Right lobe of liver (tissue), 6 donors: Measurements from ENCODE around the gene EIF4G3. TPM values are rescaled to one million over a fixed set of nuclear protein-coding genes. Genes with fewer than 3 reads are reported as not detected.

ENCODE experiments used
- ATAC-seq, 4 donors: fragments of 200-7000 bp; cut with Tn5 transposase; one replicate each; pipeline ENCODE4 v1.9.1; 2020; ENCODE audit warnings: mild to moderate bottlenecking in 4 of 4, moderate library complexity in 4 of 4
- DNase-seq, 3 donors: peaks; one replicate each; pipeline ENCODE4 v3.0.0-alpha.2; 2020
- H3K27ac ChIP-seq, 3 donors: fragments of 200-600 bp; one replicate each; pipeline ENCODE4 v1.8.0; 2022
- H3K27me3 ChIP-seq, 2 donors: fragments of 200-600 bp; one replicate each; pipeline ENCODE4 v1.8.0; 2022
- H3K36me3 ChIP-seq, 4 donors: fragments of 200-600 bp; sonication (generic) in 1 of 4; one replicate each; pipeline versions ENCODE4 v1.5.1 to v1.8.0; 2017 to 2022; ENCODE audit warnings: control low read depth in 1 of 4
- H3K4me1 ChIP-seq, 4 donors: fragments of 200-600 bp; sonication (generic) in 1 of 4; one replicate each; pipeline versions ENCODE4 v1.5.1 to v1.8.0; 2017 to 2022; ENCODE audit warnings: control low read depth in 1 of 4
- H3K4me3 ChIP-seq, 3 donors: fragments of 200-600 bp; one replicate each; pipeline ENCODE4 v1.8.0; 2022
- H3K9me3 ChIP-seq, 4 donors: fragments of 200-600 bp; sonication (generic) in 1 of 4; one replicate each; pipeline versions ENCODE4 v1.5.1 to v1.8.0; 2017 to 2022; ENCODE audit warnings: control low read depth in 1 of 4
- CTCF ChIP-seq, 4 donors: fragments of 200-600 bp in 3 of 4; fragments of 450-650 bp in 1 of 4; IDR thresholded peaks; one replicate each; pipeline versions ENCODE4 v1.5.1 to v1.8.0; 2016 to 2022; ENCODE audit warnings: antibody characterized with exemption in 4 of 4, mild to moderate bottlenecking in 2 of 4
- POLR2A ChIP-seq: fragments of 450-650 bp; IDR thresholded peaks from one replicate; pipeline ENCODE4 v1.6.1; 2017; ENCODE audit warnings: antibody characterized with exemption, mild to moderate bottlenecking
- WGBS: methylation state at CpG from one replicate; pipeline ENCODE4 v1.1.6; 2018; ENCODE audit warnings: low coverage, low lambda C conversion rate; ENCODE audit not compliant: insufficient coverage; ENCODE audit errors: missing lambda C conversion rate; 5-methylcytosine and 5-hydroxymethylcytosine counted together
- intact Hi-C, 2 donors: fragments of 100-400 bp; cut with DNase I; formaldehyde crosslinking; loops; one replicate each; pipeline versions ENCODE4 v1.11.2 to v1.14.1; 2022
- total RNA-seq, 6 experiments: library from RNA; depleted of rRNA in 2 of 6; stranded (reverse); fragments of >200 nt in 2 of 6; fragmentation: NEBNext Ultra II Directional in 3 of 6; extraction: Animal tissue kit (Norgen Biotek cat#: 25700) in 3 of 6; gene quantifications; one replicate each; pipeline versions ENCODE4 v1.1.0 to v1.2.4, GENCODE V29; 2016 to 2023
- donor health status: DM: no; HTN: yes; CAD: no.
- donor health status: DM: no; HTN: no; CAD: no.
- donor health status: DM: no; HTN: no; CAD: no.
- donor health status: DM: no; HTN: yes; CAD: no.
- donor health status: DM: no; HTN: yes; CAD: no.

The EIF4G3 gene
- total RNA-seq, 6 experiments from 2014 or later, result 14.4 to 29.9 (median 23.5) TPM

- H3K4me1 ChIP-seq, result no peaks in the 10 kb centered on the region
- DNase-seq (no peak), ATAC-seq (no peak)
- TF ChIP-seq POLR2A (no peak), CTCF (IDR thresholded peaks at IDR 0.05) (no peak)
- H3K4me3 ChIP-seq, result no peak overlapping the region
- no peaks in the 10 kb centered on the region for H3K27me3 ChIP-seq
- H3K36me3 ChIP-seq, result peaks cover 0 to 3% (median 0%) of the 10 kb centered on the region in 4 donors
- intact Hi-C loops, result no loop called here
- H3K9me3 ChIP-seq, result no peaks in the 10 kb centered on the region
- 54% methylated on average over 3 of the region's 3 CpGs for WGBS
- no peak overlapping the region for H3K27ac ChIP-seq
These were observed 303.4 kb downstream of the EIF4G3 start for GRCh38 chr1:20873311-20873710.

GRCh38 chr1:20871419-20871818 lies 305.3 kb downstream of the EIF4G3 start:
- no peak for TF ChIP-seq CTCF (IDR thresholded peaks at IDR 0.05)
- TF ChIP-seq POLR2A, result no peak
- peaks cover 0 to 3% (median 0%) of the 10 kb centered on the region in 4 donors for H3K36me3 ChIP-seq
- no peaks in the 10 kb centered on the region for H3K4me1 ChIP-seq
- no peaks in the 10 kb centered on the region for H3K9me3 ChIP-seq
- DNase-seq (no peak), ATAC-seq (peak in 1 of 4 donors; percentile 35)
- no peak overlapping the region for H3K4me3 ChIP-seq
- H3K27ac ChIP-seq, result no peak overlapping the region
- intact Hi-C loops, result no loop called here
- WGBS, result 14% methylated on average over 1 of the region's 1 CpG
- H3K27me3 ChIP-seq, result no peaks in the 10 kb centered on the region

DNA sequence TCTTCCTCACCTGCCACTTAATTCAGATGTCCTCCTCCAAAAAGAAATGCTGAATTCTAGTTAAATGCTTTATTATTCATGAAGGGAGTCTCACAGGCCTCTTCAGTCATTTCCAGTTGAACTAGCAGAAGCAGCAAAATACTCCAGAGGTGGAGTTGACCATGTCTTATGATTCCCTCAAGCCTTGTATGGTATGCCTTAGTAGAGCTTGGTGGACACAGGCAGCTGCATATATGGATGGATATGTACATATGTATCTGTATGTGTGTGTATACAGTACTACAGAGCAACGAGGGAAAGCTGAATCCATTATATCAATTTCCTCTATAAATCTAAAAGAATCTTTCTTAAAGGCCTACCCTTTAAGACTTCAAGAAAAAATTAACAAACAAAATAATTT lies 306.0 kb downstream of the EIF4G3 start:
- H3K4me3 ChIP-seq, result no peak overlapping the region
- no peak for DNase-seq
- H3K36me3 ChIP-seq, result peaks cover 0 to 3% (median 0%) of the 10 kb centered on the region in 4 donors
- 79% methylated on average over 1 of the region's 1 CpG for WGBS
- H3K9me3 ChIP-seq, result no peaks in the 10 kb centered on the region
- H3K4me1 ChIP-seq, result no peaks in the 10 kb centered on the region
- no peak for TF ChIP-seq CTCF (IDR thresholded peaks at IDR 0.05)
- TF ChIP-seq POLR2A, result no peak
- intact Hi-C loops, result no loop called here
- no peak for ATAC-seq
- H3K27ac ChIP-seq, result no peak overlapping the region
- no peaks in the 10 kb centered on the region for H3K27me3 ChIP-seq

DNA sequence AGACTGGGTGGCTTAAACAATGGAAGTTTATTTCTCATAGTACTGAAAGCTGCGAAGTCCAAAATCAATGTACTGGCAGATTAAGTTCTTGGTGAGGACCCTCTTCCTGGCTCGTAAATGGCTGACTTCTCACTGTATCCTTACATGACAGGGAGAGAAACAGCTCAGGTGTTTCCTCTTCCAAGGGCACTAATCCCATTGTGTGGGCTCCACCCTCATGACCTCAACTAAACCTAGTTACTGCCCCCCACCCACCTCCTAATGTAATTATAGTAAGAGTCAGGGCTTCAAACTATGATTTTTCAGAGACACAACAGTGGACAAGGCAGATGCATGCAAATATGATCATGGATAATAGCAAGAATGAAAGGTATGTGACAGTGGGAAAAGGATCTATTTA lies 308.4 kb downstream of the EIF4G3 start:
- ATAC-seq (no peak), DNase-seq (no peak)
- Histone ChIP-seq H3K9me3 (no peaks in the 10 kb centered on the region), H3K36me3 (peaks cover 0 to 13% (median 6%) of the 10 kb centered on the region in 4 donors), H3K27ac (no peak overlapping the region), H3K27me3 (no peaks in the 10 kb centered on the region), H3K4me1 (no peaks in the 10 kb centered on the region), H3K4me3 (no peak overlapping the region)
- WGBS, result 100% methylated on average over 1 of the region's 2 CpGs
- intact Hi-C loops, result no loop called here
- TF ChIP-seq CTCF (IDR thresholded peaks at IDR 0.05) (no peak), POLR2A (no peak)

DNA sequence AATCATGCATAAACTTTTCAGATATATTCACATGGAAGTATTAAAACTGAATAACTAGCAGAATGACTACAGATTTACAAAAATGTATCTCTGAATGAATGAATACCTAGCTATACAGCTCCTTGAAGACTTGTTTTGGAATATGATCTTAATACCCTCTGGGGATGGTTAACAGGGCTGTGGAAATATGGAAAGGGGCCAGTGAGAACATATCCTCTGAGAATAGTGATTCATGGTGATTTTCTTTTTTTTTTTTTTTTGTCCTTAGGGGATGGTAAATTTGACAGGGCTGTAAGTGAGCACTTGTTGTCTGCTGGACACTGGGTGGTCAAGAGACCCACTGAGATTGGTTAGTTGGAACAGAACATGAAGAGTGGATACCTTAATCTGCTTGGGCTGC lies 308.9 kb downstream of the EIF4G3 start:
- intact Hi-C loops, result no loop called here
- H3K36me3 ChIP-seq, result peaks cover 0 to 13% (median 6%) of the 10 kb centered on the region in 4 donors
- DNase-seq (no peak), ATAC-seq (no peak)
- H3K27ac ChIP-seq, result no peak overlapping the region
- no peaks in the 10 kb centered on the region for H3K27me3 ChIP-seq
- no peak overlapping the region for H3K4me3 ChIP-seq
- TF ChIP-seq CTCF (IDR thresholded peaks at IDR 0.05) (no peak), POLR2A (no peak)
- H3K4me1 ChIP-seq, result no peaks in the 10 kb centered on the region
- no peaks in the 10 kb centered on the region for H3K9me3 ChIP-seq
